NCI-H748 treated with DMSO at 0.1 percent for 48 hours (cell line): ENCODE measurements around the gene FCHSD1.

Source experiments
- DNase-seq: peaks from one replicate; lab custom pipeline; 2025; lab: John Stamatoyannopoulos, UW

FCHSD1 gene

DNA sequence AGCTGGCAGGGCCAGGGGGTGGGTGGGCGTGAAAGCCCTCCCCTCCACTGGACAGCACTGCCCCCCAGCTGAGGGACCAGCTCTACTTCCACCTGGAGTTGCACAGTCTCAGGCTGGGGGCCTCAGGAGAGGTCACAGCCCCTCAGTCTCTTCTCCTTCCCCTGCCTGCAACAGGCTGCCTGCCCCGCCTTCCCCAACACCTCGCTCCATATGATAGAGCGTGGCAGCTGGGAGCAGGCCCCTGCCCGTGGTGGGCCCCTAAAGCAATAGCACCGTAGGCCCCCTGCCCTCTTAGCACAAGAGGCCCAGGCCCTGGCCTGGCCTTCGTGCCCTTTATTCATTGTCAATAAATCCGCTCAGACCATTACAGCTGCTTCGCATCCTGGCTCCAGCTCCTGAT is 10.5 kb downstream of the FCHSD1 start:
- DNase-seq = no peak

DNA sequence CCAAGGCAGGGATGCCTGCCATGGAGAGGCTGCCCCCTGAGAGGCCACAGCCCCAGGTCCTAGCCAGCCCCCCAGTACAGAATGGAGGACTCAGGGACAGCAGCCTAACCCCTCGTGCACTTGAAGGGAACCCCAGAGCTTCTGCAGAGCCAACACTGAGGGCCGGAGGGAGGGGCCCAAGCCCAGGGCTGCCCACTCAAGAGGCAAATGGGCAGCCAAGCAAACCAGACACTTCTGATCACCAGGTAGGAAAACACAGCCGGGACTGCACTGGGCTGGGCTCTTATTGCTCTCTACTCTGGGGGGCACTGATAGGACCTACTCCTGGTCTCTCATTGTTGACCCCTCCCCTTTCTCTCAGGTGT is 11.2 kb downstream of the FCHSD1 start:
- no peak for DNase-seq

DNA sequence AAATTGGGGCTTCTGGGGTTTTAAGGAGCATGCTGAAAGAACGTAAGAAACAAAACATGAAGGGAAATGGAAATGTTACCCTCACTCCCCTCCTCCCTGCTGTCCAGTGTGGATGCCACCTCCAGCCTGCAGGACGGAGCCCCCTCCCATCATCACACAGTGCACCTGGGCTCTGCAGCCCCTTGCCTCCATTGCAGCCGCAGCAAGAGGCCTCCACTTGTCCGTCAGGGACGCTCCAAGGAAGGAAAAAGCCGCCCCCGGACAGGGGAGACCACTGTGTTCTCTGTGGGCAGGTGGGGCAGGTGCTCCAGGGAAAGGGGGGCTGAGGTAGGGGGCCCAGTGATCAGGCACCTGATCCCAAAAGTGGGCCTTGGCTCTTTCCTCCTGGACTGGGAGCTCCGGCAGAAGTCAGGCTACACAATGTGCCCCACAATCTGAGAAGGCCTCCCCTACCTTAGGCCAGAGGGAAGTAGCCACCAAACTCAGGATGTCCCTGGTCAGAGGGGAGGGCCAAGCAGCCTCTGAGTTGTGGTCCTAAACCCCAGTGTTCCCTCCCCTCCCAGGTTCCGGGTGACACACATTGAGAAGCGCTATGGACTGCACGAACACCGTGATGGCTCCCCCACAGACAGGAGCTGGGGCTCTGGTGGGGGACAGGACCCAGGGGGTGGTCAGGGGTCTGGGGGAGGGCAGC is 11.7 kb downstream of the FCHSD1 start:
- no peak for DNase-seq

DNA sequence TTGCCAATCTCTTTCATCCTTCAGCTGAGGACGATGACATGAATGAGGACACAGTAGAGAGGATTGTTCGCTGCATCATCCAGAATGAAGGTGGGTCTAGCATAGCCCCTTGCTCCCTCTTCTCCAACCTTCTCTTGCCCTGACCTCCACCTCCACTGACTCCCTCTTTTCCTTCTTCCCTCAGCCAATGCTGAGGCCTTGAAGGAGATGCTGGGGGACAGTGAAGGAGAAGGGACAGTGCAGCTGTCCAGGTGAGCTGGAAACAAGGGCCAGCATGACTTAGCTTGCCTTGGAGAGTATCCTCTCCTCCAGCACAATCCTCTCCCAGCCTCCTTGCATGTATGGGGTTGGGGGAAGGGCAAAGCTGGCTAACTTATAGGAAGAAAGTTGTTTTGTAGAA is 12.4 kb downstream of the FCHSD1 start:
- DNase-seq = no peak

DNA sequence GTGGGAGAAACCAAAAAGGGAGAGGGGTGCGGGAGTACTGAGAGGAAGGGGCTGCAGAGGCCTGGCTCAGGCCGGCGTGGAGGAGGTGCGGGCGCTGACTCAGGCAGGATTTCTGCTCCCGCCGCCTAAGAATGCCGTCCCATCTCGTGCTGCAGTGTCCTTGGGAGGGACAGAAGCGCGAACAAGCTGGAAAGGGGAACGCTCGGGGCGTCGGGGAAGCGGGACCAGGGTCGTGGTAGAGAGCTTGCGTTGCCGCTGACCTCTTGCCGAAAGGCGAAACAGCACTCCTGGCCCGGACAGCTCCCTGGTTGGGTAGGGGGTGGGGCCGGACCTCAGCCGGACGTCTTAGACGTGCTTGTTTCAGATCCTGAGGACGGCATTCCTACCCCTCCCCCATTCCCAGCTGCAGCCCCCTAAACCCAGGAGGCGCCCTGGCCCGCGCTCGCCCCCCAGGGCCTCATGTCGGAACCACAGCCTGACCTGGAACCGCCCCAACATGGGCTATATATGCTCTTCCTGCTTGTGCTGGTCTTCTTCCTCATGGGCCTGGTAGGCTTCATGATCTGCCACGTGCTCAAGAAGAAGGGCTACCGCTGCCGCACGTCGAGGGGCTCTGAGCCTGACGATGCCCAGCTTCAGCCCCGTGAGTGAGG is 13.3 kb downstream of the FCHSD1 start:
- DNase-seq = no peak

DNA sequence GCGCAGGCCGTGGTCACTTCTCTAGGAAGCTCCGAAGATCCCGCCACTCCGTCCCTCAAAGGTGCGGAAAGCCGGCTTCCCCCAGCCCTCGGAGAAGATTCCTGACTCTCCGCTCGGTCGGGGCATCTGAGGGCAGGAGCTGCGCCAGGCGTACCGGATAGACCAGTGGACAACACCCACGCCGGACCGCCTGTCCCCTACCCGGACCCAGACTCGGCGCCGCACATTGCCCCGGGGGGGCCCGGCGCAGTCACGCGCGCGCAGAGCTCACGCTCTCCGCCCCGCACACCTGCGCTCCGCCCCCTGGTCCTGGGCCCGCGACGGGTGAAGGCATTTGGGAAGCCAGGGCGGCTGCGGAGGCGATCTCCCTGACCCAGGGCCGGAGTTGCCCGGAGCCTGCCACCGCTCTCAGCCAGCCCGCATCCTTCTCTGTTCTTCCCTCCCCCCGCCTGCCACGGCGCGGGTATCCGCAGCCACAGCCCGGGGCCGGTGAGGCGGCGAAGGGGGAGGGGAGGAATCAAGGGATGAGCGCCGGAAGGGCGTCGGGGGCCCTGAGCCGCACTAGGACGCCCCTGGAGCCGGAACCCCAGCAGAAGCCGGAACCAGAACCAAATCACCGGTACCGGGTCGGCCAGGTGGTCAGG is 14.0 kb downstream of the FCHSD1 start:
- no peak for DNase-seq

DNA sequence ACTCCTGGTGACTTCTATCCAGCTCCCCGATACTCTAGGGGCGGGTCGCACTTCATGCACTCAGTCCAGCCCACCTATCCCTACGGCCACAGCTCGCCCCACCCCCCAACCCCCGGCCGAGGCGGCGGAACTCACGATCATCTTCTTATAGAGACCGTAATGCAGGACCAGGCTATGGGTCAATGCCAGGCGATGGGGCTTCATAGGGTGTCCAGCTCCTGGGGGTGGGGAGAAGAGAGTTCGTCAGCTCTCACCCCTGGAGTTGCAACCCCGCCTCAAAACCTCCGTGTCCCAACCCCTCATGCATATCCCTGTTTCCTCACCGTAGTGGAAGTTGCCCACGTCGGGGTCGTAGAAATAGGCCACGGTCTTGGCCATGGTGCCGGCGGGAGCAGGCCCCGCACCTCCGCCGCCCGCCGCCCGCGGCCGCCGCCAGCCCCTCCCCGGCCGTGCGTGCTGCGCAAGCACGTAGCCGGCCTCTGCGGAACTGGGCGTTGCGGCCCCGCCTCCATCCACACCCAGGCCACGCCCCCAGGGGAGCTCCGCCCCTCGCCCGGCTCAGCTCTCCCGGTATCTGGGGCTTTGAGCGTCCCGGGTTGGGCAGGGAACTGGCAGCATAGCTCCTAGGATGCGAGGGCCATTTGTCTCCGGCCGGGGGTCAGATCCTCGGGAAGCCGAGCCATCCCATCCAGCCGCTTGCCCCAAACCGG is 14.7 kb downstream of the FCHSD1 start, which contains the start of the genes HDAC3 and RELL2:
HDAC3 (minus strand) TSS at position 437 of the 710 bp plus-strand sequence; CDS start at position 378, 59 bp downstream.
RELL2 (plus strand) TSS at position 585 of the 710 bp plus-strand sequence. CDS start 1,229 bp downstream, outside the sequence.
- DNase-seq = peak; percentile 81

DNA sequence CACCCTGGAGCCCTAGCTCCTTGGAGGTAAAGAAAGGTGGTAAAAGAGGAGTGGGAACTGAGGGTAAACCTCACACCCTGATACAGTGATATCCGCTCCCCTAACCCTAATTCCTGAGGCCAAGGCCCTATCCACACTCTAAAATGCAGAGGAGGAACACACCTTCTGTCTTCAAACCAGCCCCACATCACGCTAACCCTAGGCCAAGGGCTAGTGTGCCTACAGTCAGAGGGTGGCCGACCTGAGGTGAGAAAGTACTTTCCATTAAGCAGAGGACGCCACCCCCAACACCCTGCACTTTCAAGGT is 15.2 kb downstream of the FCHSD1 start:
- no peak for DNase-seq

DNA sequence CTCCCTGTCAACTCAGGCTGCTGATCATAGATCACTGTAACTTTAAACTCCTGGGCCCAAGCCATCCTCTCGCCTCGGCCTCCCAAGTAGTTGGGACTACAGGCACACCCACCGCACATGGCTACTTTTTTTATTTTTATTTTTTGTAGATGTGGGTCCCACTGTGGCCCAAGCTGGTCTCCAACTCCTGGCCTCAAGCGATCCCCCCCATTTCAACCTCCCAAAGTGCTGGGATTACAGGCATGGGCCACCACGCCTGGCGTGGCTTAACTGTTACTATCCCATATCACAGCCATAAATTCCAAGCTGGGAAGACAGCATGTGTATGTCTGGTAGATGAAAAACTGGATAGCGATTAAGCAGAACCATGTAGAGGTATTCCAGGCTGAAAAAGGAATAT is 15.6 kb downstream of the FCHSD1 start:
- no peak for DNase-seq

DNA sequence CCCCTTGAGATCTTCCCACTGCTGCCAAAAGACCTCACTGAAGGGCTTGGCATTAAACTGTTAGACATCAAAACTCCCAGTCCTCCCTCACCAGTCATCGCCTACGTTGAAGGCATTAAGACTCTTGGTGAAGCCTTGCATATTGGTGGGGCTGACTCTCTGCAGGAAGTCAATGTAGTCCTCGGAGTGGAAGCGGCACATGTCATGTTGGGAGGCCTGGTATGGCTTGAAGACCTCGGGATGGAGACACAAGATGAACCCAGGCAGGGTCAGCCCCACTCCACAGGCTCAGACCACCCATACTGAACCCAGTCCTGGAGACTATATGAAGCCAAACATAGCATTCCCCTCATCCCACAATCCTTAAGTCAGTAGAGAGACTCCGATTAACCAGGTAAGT is 16.5 kb downstream of the FCHSD1 start:
- no peak for DNase-seq

DNA sequence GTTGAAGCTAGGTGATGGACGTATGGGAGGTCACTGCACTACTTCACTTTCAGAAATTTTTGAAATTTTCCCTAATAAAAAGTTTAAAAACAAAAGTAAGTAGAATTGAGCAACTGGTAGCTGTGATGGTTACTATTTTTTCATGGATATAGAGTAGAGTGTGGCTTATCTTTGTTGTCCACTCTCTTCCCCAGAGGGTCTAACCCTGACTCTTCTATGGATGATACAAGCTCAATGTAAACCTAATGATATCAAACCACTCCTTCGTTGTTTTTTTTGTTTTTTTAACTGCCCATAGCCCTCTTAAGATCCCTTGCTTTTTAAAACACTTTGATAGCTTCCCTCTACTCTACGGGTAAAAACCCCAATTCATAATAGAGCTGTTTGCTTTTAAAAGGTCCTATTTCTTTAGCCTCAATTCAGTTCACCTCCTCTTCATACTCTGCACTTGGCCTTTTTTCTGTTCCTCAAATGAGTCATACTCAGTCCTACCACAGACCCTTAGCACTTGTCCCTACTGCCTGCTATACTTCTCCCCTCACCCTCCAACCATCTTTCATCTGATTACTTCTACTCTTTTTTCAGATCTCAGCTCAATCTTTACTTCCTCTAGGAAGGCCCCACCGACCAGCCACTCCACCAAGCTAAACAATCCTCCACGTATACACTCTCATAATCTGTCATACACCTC is 17.2 kb downstream of the FCHSD1 start:
- DNase-seq = no peak

DNA sequence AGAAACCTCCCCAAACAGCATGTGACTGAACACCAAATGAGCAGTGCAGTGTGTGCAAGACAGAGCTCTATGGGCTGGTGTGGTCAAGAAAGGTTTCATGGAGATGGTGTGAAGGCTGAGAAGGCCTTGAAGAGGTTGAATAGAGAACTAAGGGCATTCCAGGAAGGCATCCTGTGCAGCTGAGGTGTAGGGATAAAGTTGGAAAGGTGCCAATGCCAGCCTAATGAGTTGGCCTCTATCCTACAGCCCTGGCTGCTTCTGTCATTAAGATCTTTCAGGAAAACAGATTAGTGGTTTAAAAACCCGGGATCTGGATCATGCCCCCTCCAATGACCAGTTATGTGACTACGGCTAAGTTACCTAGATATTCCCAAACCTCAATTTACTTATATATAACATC is 18.6 kb downstream of the FCHSD1 start:
- DNase-seq = no peak

DNA sequence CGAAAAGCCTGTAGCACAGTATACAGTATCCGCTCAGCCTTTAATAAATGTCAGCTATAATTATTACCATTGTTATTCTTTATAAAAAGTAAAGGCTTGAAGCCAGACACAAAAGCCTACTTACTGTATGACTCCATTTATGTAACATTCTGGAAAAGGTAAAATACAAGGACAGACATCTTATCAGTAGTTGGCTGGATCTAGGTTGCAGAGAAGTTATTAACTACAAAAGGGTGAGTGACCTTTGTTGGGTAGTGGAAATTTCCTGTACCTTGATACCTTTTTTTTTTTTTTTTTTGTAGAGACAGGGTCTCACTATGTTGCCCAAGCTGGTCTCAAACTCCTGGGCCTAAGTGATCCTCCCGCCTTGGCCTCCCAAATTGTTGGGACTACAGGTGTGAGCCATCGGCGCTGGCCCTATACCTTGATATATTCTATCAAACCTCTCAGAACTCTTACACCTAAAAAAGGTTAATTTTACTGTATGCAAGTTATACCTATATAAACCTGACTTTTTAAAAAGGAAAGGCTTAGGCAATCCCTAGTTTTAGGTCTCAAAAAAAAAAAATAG is 20.6 kb downstream of the FCHSD1 start:
- no peak for DNase-seq

DNA sequence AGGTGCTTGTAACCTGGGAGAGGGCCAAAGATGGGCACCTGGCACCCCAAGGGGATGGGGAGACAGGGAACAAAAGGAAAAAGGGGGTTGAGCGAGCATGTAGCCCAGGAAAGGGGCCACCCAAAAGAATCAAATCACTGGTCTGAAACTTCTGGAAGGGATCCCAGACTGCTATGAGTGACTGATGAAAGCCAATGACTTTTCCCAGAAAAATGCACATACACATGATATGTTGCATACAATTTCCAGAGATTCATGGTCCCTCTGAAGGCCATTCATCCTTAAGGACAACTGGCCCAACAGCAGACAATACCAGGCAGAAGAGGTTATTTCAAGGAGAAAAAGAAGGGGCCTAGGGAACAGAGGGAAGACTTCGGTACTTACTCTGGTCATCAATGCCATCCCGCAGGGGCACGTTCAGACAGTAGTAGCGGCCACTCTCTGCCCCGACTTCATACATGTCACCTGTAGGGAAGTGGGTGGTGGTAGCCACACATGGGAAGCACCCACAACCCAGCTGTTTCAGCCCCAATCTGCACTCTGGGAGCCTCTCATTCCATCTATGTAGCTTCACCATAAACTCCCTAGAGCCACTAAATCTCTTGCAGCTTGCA is 22.9 kb downstream of the FCHSD1 start:
- no peak for DNase-seq

DNA sequence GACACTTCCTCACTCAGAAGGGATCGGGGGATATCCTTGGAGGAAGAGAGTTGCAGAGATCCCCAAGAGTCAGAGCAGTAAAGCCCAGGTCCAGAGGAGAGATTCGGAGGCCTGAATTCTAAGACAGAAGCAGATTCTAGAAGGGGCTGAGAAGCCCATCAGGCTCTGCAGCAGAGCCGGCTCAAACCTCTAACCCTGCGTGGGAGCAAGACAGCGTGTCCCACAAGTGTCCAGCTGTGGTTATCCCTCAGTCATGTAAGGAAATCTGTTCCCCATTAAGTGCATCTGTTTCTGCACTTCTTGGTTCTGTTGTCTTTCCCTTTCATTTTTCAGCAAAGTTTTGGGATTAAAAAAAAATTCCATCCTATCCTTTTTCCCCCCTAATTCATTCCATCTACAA is 27.6 kb downstream of the FCHSD1 start:
- DNase-seq = no peak

DNA sequence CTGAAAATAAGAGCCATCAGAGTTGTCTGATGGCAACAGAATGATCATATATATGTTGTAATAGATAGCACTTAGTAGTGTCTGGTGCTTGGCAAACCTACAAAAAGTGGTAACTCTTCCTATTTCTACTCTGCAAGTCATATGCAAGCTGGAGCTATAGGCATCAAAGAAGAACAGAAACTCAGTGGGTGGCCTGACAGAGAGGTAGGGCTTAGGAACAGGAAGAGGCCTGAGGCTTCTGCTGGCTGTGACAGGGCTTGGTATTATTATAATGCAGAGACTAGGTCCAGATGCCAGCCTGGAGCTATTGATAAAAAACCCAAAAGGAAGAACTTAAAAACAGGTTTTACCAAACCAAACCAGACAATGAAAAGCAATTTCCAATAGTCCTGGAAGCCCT is 28.0 kb downstream of the FCHSD1 start:
- DNase-seq = no peak

DNA sequence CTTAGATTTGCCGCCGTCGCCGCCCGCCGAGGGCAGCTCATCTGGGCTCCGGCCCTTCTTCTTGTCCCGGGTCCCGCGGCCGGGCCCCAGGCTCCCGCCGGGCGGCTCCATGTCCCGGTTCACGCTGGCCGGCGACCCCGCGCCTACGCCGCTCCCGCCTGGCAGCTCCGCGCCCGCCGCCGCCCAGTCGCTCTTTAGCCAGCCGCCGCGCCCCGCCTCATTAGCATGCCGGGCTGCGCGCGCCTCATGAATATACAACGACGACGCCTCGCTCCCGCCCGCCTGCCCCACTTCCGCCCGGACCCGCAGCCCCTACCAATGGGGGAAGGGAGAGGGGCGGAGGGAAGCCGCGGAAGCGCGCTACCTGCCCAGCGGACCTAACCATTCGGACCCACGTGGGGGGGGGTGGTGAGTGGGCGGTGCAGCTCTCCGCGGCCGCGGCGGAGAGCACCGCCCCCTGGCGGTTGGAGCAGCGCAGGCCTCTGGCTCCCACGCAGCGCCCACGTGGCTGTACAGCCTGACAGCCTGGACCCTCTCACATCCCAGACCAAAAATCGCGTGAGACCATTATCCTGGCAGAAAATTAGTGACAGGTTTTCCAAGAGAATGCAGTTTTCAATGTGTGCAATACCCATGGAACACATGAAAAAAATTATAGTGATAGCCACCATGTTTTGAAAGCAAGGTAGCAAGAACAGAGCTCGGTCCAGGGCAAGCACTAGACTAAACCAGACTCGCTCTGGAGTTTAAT is 32.2 kb downstream of the FCHSD1 start, which contains the start of gene DIAPH1:
DIAPH1 (minus strand) TSS at position 197 of the 751 bp plus-strand sequence; CDS start at position 111, 86 bp downstream.
- DNase-seq = peak; percentile 89

DNA sequence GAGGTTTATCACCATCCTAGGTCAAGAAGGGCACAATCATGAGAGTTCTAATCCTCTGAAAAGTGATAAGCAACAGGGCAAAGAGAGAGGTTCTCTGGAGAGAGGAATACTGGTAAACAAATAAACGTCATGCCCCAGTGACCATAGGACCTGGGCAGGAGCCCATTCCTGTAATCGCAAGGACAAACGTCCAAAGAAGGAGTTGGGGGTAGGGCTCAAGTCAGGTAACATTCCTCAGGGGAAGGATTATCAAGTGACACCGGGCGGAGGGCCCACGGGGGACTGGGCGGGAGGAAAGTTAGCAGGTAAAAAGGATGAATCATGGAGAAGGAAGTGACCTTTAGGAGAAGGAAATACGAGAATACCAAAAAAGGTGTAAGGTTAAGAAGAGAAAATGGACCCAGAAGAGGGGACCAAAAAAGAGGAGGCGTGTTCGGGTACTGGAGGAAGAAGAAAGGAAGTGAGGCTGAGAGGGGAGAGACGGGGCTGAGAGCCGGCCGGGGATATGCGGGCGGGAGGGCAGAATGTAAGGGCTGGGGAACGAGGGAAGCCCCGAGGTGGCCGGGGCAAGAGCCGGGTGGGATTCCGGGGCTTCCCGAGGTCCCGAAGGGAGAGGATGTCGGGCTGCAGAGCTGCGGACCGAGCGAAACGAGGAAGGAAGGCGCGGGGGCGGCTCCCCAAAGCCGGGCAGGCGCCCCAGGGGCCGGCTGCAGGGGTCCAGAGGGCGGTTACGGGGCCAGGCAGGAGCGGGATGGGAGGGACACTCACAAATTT is 33.0 kb downstream of the FCHSD1 start:
- peak; percentile 45 for DNase-seq

DNA sequence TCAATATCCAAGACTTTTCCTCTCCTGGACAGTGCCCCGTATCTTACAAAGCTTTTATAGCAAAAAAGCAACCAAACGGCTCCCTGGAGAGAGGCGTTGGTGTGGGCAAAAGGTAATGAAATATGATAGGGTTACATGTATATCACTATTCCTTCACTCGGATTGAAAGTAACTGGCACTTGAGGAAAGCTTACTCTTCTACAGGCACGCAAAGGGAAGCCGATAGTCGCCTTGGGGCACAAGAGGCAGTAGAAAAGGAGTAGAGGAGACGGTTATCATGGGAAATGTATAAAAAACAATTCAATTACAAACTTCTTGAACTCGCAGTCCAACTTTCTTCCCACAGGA is 33.6 kb downstream of the FCHSD1 start:
- DNase-seq = no peak

DNA sequence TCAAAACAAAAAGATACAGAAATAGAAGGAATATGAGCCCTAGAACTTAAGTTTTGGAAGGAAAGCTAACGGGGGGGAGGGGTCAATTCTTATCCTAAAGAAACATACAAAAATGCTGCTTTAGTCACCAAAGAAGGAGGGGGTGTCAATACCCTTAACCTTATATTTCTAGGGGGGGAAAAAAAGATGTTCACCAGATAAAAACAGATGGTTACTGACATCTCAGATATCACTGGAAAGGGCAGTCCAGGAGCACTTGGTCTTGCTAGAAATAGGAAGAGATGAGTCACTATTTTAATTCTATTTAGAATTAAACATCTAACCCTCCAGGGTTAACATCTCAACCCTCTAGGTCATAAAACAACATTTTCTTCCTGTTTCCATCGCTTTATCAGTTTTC is 34.1 kb downstream of the FCHSD1 start:
- no peak for DNase-seq
